ENCODE data around the gene CEP72. TPM values are rescaled to one million over a fixed set of nuclear protein-coding genes. Genes with fewer than 3 reads are reported as not detected.

CEP72 gene
- total and polyA plus RNA-seq, 2 experiments from 2014 or later, result 1.7 to 2.4 TPM

- Histone ChIP-seq H2AFZ (no peak overlapping the region), H3K27ac (no peak overlapping the region), H4K20me1 (ENCODE audit: insufficient read depth) (no peaks in the 10 kb centered on the region), H3K79me2 (ENCODE audit: insufficient read depth) (no peaks in the 10 kb centered on the region), H3F3A (ENCODE audit: insufficient read depth) (no peaks in the 10 kb centered on the region), H3K4me3 (no peak overlapping the region), H3K4me2 (ENCODE audit: unreplicated experiment) (no peak overlapping the region), H3K9ac (peak overlapping the region; percentile 64), H3K36me3 (ENCODE audit: low read depth) (no peaks in the 10 kb centered on the region), H3K9me2 (ENCODE audit: insufficient read depth) (no peaks in the 10 kb centered on the region), H3K4me1 (ENCODE audit: insufficient read depth) (no peaks in the 10 kb centered on the region), H3K27me3 (replicated peaks; ENCODE audit: insufficient read depth) (peaks cover 24% of the 10 kb centered on the region), H3K9me3 (ENCODE audit: low read depth) (no peaks in the 10 kb centered on the region)
- DNase-seq, result peak; percentile 81
- TF ChIP-seq EZH2 (IDR thresholded peaks at IDR 0.05; ENCODE audit: insufficient read depth, poor library complexity, severe bottlenecking), result peak; percentile 23
- TF ChIP-seq EZH2phosphoT487 (IDR thresholded peaks at IDR 0.05; ENCODE audit: insufficient read depth, low read depth), result no peak
- 3 to 4% methylated on average over 24 to 27 of the region's 27 CpGs for WGBS, 2 experiments (ENCODE audit: low coverage in 1 of 2, low lambda C conversion rate in 2 of 2, missing lambda C conversion rate in 2 of 2)
- in situ Hi-C loops (cut with MboI), result loop anchor here (25.0 kb wide), 1 partner anchor 490 kb away; no protein-coding TSS in a partner anchor
Observed at GRCh38 chr5:672329-673160, 60.4 kb downstream of the CEP72 start.

GRCh38 chr5:673161-673830 is 61.2 kb downstream of the CEP72 start:
- TF ChIP-seq EZH2 (IDR thresholded peaks at IDR 0.05; ENCODE audit: insufficient read depth, poor library complexity, severe bottlenecking), result no peak
- TF ChIP-seq EZH2phosphoT487 (IDR thresholded peaks at IDR 0.05; ENCODE audit: insufficient read depth, low read depth), result no peak
- in situ Hi-C loops (cut with MboI), result loop anchor here (25.0 kb wide), 1 partner anchor 489 kb away; no protein-coding TSS in a partner anchor
- DNase-seq, result no peak
- peaks cover 24% of the 10 kb centered on the region for H3K27me3 ChIP-seq (replicated peaks; ENCODE audit: insufficient read depth)
- H3K4me1 ChIP-seq (ENCODE audit: insufficient read depth), result no peaks in the 10 kb centered on the region
- no peak overlapping the region for H3K4me2 ChIP-seq (ENCODE audit: unreplicated experiment)
- H4K20me1 ChIP-seq (ENCODE audit: insufficient read depth), result no peaks in the 10 kb centered on the region
- H3F3A ChIP-seq (ENCODE audit: insufficient read depth), result no peaks in the 10 kb centered on the region
- no peaks in the 10 kb centered on the region for H3K79me2 ChIP-seq (ENCODE audit: insufficient read depth)
- H3K4me3 ChIP-seq, result no peak overlapping the region
- no peaks in the 10 kb centered on the region for H3K36me3 ChIP-seq (ENCODE audit: low read depth)
- H3K9me3 ChIP-seq (ENCODE audit: low read depth), result no peaks in the 10 kb centered on the region
- H3K9ac ChIP-seq, result peak overlapping the region; percentile 64
- no peak overlapping the region for H2AFZ ChIP-seq
- H3K27ac ChIP-seq, result no peak overlapping the region
- 26 to 58% methylated on average over 11 to 18 of the region's 19 CpGs for WGBS, 2 experiments (ENCODE audit: low coverage in 1 of 2, low lambda C conversion rate in 2 of 2, missing lambda C conversion rate in 2 of 2)
- no peaks in the 10 kb centered on the region for H3K9me2 ChIP-seq (ENCODE audit: insufficient read depth)

- H3K9me2 ChIP-seq (ENCODE audit: insufficient read depth), result no peaks in the 10 kb centered on the region
- peak; percentile 30 for DNase-seq
- TF ChIP-seq EZH2phosphoT487 (IDR thresholded peaks at IDR 0.05; ENCODE audit: insufficient read depth, low read depth) (no peak), EZH2 (IDR thresholded peaks at IDR 0.05; ENCODE audit: insufficient read depth, poor library complexity, severe bottlenecking) (no peak)
- no peak overlapping the region for H2AFZ ChIP-seq
- no peak overlapping the region for H3K9ac ChIP-seq
- no peak overlapping the region for H3K27ac ChIP-seq
- H3K79me2 ChIP-seq (ENCODE audit: insufficient read depth), result no peaks in the 10 kb centered on the region
- H3K4me2 ChIP-seq (ENCODE audit: unreplicated experiment), result no peak overlapping the region
- peaks cover 24% of the 10 kb centered on the region for H3K27me3 ChIP-seq (replicated peaks; ENCODE audit: insufficient read depth)
- no peaks in the 10 kb centered on the region for H3K9me3 ChIP-seq (ENCODE audit: low read depth)
- no peaks in the 10 kb centered on the region for H4K20me1 ChIP-seq (ENCODE audit: insufficient read depth)
- H3K4me1 ChIP-seq (ENCODE audit: insufficient read depth), result no peaks in the 10 kb centered on the region
- H3K4me3 ChIP-seq, result no peak overlapping the region
- H3K36me3 ChIP-seq (ENCODE audit: low read depth), result no peaks in the 10 kb centered on the region
- in situ Hi-C loops (cut with MboI), result loop anchor here (25.0 kb wide), 1 partner anchor 488 kb away; no protein-coding TSS in a partner anchor
- 21 to 22% methylated on average over 27 of the region's 27 CpGs for WGBS, 2 experiments (ENCODE audit: low coverage in 1 of 2, low lambda C conversion rate in 2 of 2, missing lambda C conversion rate in 2 of 2)
- no peaks in the 10 kb centered on the region for H3F3A ChIP-seq (ENCODE audit: insufficient read depth)
Observed at GRCh38 chr5:673831-674629, 61.9 kb downstream of the CEP72 start.

GRCh38 chr5:674630-675011 is 62.5 kb downstream of the CEP72 start:
- no peaks in the 10 kb centered on the region for H3K79me2 ChIP-seq (ENCODE audit: insufficient read depth)
- no peaks in the 10 kb centered on the region for H3K9me2 ChIP-seq (ENCODE audit: insufficient read depth)
- no peak overlapping the region for H2AFZ ChIP-seq
- no peaks in the 10 kb centered on the region for H3K9me3 ChIP-seq (ENCODE audit: low read depth)
- H3K36me3 ChIP-seq (ENCODE audit: low read depth), result no peaks in the 10 kb centered on the region
- no peak for TF ChIP-seq EZH2 (IDR thresholded peaks at IDR 0.05; ENCODE audit: insufficient read depth, poor library complexity, severe bottlenecking)
- TF ChIP-seq EZH2phosphoT487 (IDR thresholded peaks at IDR 0.05; ENCODE audit: insufficient read depth, low read depth), result no peak
- no peak overlapping the region for H3K4me2 ChIP-seq (ENCODE audit: unreplicated experiment)
- no peaks in the 10 kb centered on the region for H4K20me1 ChIP-seq (ENCODE audit: insufficient read depth)
- no peaks in the 10 kb centered on the region for H3F3A ChIP-seq (ENCODE audit: insufficient read depth)
- 28 to 42% methylated on average over 7 of the region's 7 CpGs for WGBS, 2 experiments (ENCODE audit: low coverage in 1 of 2, low lambda C conversion rate in 2 of 2, missing lambda C conversion rate in 2 of 2)
- DNase-seq, result peak; percentile 25
- H3K4me1 ChIP-seq (ENCODE audit: insufficient read depth), result no peaks in the 10 kb centered on the region
- H3K27ac ChIP-seq, result no peak overlapping the region
- no peak overlapping the region for H3K4me3 ChIP-seq
- peaks cover 24% of the 10 kb centered on the region for H3K27me3 ChIP-seq (replicated peaks; ENCODE audit: insufficient read depth)
- in situ Hi-C loops (cut with MboI), result loop anchor here (25.0 kb wide), 1 partner anchor 488 kb away; no protein-coding TSS in a partner anchor
- no peak overlapping the region for H3K9ac ChIP-seq

Data from GM23248 (cell line).